ENCODE data around the gene SPN.
A peak's percentile ranks its signal among the peaks of the same experiment; 100 is the strongest.
"Not testable (repeated sequence)": the region's sequence is repeated elsewhere in the genome, so short reads cannot be mapped to it uniquely, and the experiment has no call there.

Gene SPN

DNA sequence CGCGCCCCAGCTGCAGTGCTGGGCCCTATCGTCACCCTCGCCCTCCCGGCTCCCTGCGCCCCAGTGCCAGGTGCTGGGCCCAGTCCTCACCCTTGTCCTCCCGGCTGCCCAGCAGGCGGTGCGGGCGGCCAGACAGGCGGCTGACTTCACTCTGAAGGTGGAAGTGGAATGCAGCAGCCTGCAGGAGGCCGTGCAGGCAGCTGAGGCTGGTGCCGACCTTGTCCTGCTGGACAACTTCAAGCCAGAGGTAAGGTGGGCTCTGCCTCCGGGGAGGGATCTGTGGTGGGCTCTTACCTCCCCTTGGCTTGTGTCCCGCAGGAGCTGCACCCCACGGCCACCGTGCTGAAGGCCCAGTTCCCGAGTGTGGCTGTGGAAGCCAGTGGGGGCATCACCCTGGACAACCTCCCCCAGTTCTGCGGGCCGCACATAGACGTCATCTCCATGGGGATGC, 33.9 kb downstream of the SPN start:
- no peak overlapping the region for H3K4me3 Mint-ChIP-seq
- no peak overlapping the region for H3K27ac Mint-ChIP-seq
- peaks cover 19% of the 10 kb centered on the region for H3K9me3 Mint-ChIP-seq
- intact Hi-C loops (cut with micrococcal nuclease), result no loop called here
- H3K4me1 Mint-ChIP-seq (ENCODE audit: low read depth), result peaks cover 37% of the 10 kb centered on the region
- peaks cover 20% of the 10 kb centered on the region for H3K27me3 Mint-ChIP-seq
- H3K36me3 Mint-ChIP-seq (ENCODE audit: low read depth), result peaks cover 66% of the 10 kb centered on the region

DNA sequence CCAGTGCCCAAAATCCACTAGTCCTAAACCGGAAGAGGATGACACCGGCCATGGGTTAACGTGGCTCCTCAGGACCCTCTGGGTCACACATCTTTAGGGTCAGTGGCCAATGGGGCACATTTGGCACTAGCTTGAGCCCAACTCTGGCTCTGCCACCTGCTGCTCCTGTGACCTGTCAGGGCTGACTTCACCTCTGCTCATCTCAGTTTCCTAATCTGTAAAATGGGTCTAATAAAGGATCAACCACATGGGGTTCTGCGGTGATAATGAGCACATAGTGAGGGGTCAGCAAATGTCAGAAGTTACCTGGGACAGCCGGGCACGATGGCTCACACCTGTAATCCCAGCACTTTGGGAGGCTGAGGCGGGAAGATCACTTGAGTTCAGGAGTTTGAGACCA, 34.3 kb downstream of the SPN start:
- Mint-ChIP-seq H3K4me3 (no peak overlapping the region), H3K9me3 (peaks cover 19% of the 10 kb centered on the region), H3K4me1 (ENCODE audit: low read depth) (peaks cover 41% of the 10 kb centered on the region), H3K36me3 (ENCODE audit: low read depth) (peaks cover 64% of the 10 kb centered on the region), H3K27me3 (peaks cover 24% of the 10 kb centered on the region), H3K27ac (no peak overlapping the region)
- intact Hi-C loops (cut with micrococcal nuclease), result no loop called here

DNA sequence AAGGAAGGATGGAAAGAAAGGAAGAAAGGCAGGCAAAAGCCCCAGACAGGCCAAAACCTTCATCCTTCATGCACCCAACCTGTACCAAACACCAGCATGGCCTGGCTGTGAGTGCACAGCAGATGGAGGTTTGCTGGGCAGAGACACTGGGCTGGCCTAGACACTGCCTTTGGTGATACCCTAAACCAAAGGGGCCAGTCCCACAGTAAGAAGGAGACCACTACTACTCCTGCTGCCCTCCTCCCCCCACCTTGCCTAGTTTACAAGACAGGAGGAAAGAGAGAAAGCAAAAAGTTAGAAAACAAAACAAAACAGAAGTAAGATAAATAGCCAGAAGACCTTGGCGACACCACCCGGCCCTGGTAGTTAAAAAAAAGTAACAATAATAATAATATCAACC, 35.0 kb downstream of the SPN start:
- H3K27me3 Mint-ChIP-seq, result peaks cover 30% of the 10 kb centered on the region
- H3K36me3 Mint-ChIP-seq (ENCODE audit: low read depth), result peaks cover 58% of the 10 kb centered on the region
- peaks cover 43% of the 10 kb centered on the region for H3K4me1 Mint-ChIP-seq (ENCODE audit: low read depth)
- no peak overlapping the region for H3K27ac Mint-ChIP-seq
- H3K9me3 Mint-ChIP-seq, result peaks cover 19% of the 10 kb centered on the region
- H3K4me3 Mint-ChIP-seq, result no peak overlapping the region
- intact Hi-C loops (cut with micrococcal nuclease), result no loop called here

DNA sequence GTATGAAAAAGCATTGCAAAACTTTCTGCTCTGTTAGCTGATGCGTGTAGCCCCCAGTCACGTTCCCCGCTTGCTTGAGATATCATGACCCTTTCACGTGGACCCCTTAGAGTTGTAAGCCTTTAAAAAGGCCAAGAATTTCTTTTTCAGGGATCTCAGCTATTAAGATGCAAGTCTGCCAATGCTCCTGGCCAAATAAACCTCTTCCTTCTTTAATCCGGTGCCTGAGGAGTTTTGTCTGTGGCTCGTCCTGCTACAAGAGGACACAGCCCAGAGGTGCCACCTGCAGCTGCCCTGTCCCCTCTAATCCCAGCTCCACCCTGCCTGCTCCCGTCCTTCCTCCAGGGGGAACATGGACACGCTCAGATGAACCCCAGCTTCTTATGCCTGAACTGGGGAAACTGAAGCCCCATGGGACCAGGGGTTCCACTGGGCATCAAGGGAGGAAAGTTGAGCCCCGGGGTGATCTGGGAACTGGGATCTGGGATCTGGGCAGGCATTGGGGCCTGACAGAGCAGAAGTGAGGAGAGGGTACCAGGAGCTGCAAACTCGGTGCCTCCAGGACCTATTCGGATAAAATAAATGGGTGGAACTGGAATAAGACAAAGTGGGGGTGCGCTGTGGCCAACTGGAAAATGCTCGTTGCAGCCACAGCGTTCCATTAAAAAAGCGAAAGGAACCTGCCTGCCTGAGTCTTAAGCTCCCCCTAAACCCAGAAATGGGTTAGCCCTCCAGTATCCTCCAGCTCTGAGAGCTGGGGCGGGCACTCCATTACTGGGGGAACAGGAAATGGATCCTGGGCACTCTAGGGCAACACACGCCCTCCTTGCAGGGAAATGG, 35.7 kb downstream of the SPN start:
- peaks cover 19% of the 10 kb centered on the region for H3K9me3 Mint-ChIP-seq
- peaks cover 31% of the 10 kb centered on the region for H3K27me3 Mint-ChIP-seq
- H3K27ac Mint-ChIP-seq, result peak overlapping the region; percentile 18
- intact Hi-C loops (cut with micrococcal nuclease), result no loop called here
- H3K4me3 Mint-ChIP-seq, result no peak overlapping the region
- peaks cover 52% of the 10 kb centered on the region for H3K36me3 Mint-ChIP-seq (ENCODE audit: low read depth)
- H3K4me1 Mint-ChIP-seq (ENCODE audit: low read depth), result peaks cover 43% of the 10 kb centered on the region

DNA sequence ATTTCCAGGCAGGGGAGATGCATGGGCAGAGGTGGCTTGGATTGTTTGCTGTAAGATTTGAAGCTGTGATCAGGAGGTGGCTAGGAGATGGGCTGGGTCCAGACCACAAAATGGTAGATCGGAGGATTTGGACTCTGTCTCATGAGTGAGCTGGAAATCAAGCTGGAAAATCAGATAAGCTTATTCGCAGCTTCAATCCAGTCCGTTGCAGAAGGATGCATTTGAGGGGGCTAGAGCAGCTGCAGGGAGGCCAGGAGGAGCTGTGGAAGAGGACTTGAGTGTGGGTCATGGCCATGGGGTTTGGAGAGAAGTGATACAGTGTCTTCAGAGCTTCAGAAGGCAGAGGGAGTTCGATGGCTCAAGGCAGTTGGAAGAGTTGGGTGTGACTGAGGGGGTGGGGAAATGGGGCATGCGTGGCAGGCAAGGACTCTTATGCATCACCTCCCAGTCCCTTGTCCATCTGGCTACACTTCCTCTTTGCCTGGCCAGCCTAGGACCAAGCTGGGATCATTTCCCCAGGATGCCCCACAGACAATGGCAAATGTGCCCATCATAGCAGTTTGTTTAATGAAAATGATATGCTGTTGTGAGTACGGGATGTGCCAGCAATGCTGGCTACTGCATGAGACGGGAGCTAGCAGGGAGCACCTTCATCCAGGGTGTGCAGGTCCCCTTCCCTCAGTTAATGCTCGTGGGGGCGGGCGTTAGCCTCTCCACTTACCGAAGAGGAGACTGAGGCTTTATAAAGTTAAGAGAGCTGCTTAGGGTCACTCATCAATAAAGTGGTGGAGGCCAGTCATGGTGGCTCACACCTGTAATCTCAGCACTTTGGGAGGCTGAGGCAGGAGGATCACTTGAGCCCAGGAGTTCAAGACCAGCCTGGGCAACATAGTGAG, 36.5 kb downstream of the SPN start:
- Mint-ChIP-seq H3K36me3 (ENCODE audit: low read depth) (peaks cover 43% of the 10 kb centered on the region), H3K4me3 (no peak overlapping the region), H3K4me1 (ENCODE audit: low read depth) (peaks cover 43% of the 10 kb centered on the region), H3K9me3 (peaks cover 19% of the 10 kb centered on the region), H3K27me3 (peaks cover 31% of the 10 kb centered on the region), H3K27ac (peak overlapping the region; percentile 18)
- intact Hi-C loops (cut with micrococcal nuclease), result loop anchor here (10.0 kb wide), 1 partner anchor 45 kb away; no protein-coding TSS in a partner anchor

DNA sequence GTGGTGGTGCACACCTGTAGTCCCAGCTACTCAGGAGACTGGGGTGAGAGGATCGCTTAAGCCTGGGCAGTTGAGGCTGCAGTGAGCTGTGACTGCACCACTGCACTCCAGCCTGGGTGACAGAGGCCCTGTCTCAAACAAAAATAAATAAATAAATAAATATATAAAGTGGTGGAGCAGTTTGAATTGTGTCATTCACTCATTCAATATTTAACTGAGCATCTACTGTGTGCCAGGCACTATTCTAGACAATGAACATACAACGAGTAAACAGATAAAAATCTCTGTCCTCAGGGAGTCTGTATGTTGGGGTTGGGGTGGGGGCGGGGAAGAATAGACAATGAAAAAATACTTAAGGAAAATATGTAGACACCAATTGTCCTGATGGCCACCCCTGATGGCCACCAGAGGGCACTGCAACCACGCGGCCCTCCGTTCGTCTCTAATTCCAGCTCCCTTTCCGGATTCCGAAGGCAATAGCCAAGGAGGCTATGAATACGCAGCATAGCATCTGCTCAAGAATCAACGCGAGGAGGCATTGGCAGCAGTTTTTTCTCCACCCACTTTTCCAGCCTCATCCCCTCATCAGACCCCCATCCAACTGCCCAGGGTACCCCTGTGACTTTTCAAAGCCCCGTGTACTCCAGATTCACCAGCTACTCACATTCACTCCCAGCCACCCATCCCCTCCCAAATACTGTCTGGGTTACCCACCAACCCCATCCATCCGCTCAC, 37.4 kb downstream of the SPN start:
- intact Hi-C loops (cut with micrococcal nuclease), result loop anchor here (10.0 kb wide), 1 partner anchor 46 kb away; no protein-coding TSS in a partner anchor
- Mint-ChIP-seq H3K4me1 (ENCODE audit: low read depth) (peaks cover 43% of the 10 kb centered on the region), H3K27me3 (peaks cover 31% of the 10 kb centered on the region), H3K9me3 (peaks cover 19% of the 10 kb centered on the region), H3K36me3 (ENCODE audit: low read depth) (peaks cover 35% of the 10 kb centered on the region), H3K27ac (no peak overlapping the region), H3K4me3 (no peak overlapping the region)

DNA sequence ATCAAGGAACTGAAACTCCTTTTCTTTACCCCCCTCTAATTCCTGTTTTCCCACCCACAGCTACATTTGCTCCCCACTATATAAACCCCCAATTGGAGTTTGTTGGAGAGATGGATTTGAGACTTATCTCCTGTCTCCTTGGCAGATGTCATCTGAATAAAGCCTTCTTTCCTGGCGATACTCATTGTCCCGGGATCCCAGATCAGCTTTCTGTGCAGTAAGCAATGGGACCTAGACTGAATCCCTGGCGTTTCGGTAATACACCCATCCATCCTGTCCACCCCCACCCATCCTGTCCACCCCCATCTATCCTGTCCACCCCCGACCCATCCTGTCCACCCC, 38.1 kb downstream of the SPN start:
- peaks cover 19% of the 10 kb centered on the region for H3K9me3 Mint-ChIP-seq
- peaks cover 27% of the 10 kb centered on the region for H3K36me3 Mint-ChIP-seq (ENCODE audit: low read depth)
- H3K27me3 Mint-ChIP-seq, result peaks cover 31% of the 10 kb centered on the region
- H3K4me3 Mint-ChIP-seq, result no peak overlapping the region
- peaks cover 43% of the 10 kb centered on the region for H3K4me1 Mint-ChIP-seq (ENCODE audit: low read depth)
- intact Hi-C loops (cut with micrococcal nuclease), result loop anchor here (10.0 kb wide), 1 partner anchor 46 kb away; no protein-coding TSS in a partner anchor
- H3K27ac Mint-ChIP-seq, result no peak overlapping the region

DNA sequence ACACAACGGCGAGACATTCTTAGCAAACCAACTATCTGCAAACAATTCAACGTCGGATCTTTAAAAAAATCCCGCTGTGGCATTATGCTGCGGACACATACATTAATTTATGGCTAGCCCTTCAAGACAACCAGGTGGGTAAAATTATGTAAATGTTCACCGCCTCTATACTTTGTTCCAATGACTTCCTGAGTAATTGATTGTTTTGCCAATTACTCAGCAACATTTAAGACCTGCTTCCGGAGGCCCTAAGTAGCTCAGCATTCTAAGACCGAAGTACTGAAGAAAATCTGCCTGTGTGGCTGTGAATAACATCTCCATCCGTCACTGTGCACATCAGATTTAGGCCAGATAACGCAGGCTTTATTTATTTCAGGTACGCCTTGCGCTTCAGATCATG, 39.2 kb downstream of the SPN start:
- H3K4me3 Mint-ChIP-seq, result no peak overlapping the region
- no peak overlapping the region for H3K27ac Mint-ChIP-seq
- peaks cover 31% of the 10 kb centered on the region for H3K27me3 Mint-ChIP-seq
- H3K4me1 Mint-ChIP-seq (ENCODE audit: low read depth), result peaks cover 43% of the 10 kb centered on the region
- intact Hi-C loops (cut with micrococcal nuclease), result loop anchor here (10.0 kb wide), 1 partner anchor 47 kb away; no protein-coding TSS in a partner anchor
- H3K36me3 Mint-ChIP-seq (ENCODE audit: low read depth), result peaks cover 16% of the 10 kb centered on the region
- peaks cover 19% of the 10 kb centered on the region for H3K9me3 Mint-ChIP-seq

DNA sequence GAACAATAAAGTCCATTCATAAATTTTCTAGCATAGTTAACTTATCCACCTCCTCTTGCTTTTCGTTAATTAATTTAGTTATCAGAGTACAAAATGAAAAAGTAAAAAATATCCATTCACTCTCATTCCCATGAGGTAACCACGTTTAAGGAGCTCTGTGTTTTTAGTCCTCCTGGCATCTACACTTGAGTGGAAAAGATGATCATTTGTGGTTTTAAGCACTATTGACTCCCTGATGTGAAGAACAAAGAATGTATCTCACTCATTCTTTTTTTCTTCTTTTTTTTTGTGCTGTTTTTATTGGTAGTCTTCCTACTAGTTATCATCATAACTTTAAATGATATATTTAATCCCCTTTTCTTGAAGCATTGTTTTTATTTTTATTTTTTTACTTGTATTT, 42.0 kb downstream of the SPN start:
- H3K9me3 Mint-ChIP-seq, result peaks cover 9% of the 10 kb centered on the region
- intact Hi-C loops (cut with micrococcal nuclease), result loop anchor here (10.0 kb wide), 1 partner anchor 50 kb away; no protein-coding TSS in a partner anchor
- H3K36me3 Mint-ChIP-seq (ENCODE audit: low read depth), result no peaks in the 10 kb centered on the region
- no peak overlapping the region for H3K4me3 Mint-ChIP-seq
- peaks cover 35% of the 10 kb centered on the region for H3K27me3 Mint-ChIP-seq
- H3K27ac Mint-ChIP-seq, result no peak overlapping the region
- H3K4me1 Mint-ChIP-seq (ENCODE audit: low read depth), result peaks cover 27% of the 10 kb centered on the region

DNA sequence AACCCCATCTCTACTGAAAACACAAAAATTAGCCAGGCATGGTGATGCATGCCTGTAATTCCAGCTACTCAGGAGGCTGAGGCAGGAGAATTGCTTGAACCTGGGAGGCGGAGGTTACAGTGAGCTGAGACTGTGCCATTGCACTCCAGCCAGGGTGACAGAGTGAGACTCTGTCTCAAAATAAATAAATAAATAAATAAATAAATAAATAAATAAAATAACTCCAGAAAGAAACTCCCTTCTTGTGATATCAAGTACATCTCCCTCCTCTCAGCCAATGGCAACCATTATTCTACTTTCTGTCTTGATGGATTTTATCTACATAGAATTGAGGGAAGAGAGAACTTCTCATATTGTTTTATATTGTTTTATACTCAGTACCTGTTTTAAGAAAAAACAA, 44.1 kb downstream of the SPN start:
- intact Hi-C loops (cut with micrococcal nuclease), result loop anchor here (10.0 kb wide), 1 partner anchor 52 kb away; no protein-coding TSS in a partner anchor
- not testable (repeated sequence) for H3K27ac Mint-ChIP-seq; H3K36me3 Mint-ChIP-seq (ENCODE audit: low read depth)

DNA sequence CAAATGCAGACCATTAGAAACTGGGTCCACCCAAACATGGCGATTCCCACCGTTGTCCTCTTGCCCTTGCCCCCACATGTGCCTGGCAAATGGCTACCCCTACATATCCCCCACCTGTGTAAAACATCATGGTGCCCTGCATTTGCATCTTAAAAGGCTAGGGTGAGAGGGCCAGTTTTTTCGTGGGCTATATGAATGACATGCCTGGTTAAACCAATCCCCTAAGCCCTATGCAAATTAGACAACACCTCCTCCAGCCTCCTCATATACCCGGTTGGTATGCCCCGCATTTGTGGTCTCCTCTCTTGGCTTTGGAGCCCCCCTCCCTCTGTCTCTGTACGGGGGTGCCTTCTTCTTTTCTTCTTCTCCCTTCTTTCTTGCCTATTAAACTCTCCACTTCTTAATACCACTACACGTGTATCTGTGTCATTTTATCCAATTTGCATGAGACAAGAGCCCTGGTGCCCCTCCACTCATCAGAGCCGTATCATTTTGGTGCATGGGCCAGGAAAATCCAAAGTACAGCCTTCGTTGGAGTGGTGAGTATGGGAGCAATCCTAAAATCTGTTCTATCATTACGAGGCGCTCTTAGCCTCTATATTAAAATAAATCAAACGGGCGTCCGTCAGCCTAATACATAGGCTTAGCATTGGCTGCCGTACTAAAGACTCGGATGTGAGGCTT, 46.0 kb downstream of the SPN start:
- H3K9me3 Mint-ChIP-seq, result no peaks in the 10 kb centered on the region
- intact Hi-C loops (cut with micrococcal nuclease), result loop anchor here (10.0 kb wide), 1 partner anchor 54 kb away; no protein-coding TSS in a partner anchor
- no peak overlapping the region for H3K27ac Mint-ChIP-seq
- H3K4me1 Mint-ChIP-seq (ENCODE audit: low read depth), result peaks cover 30% of the 10 kb centered on the region
- no peaks in the 10 kb centered on the region for H3K36me3 Mint-ChIP-seq (ENCODE audit: low read depth)
- H3K4me3 Mint-ChIP-seq, result no peak overlapping the region
- peaks cover 11% of the 10 kb centered on the region for H3K27me3 Mint-ChIP-seq

More for the DNA sequence above, 44.1 kb downstream of the SPN start:
- not testable (repeated sequence) for H3K4me3 Mint-ChIP-seq, H3K9me3 Mint-ChIP-seq
- H3K4me1 Mint-ChIP-seq (ENCODE audit: low read depth), result peaks cover 30% of the 10 kb centered on the region
- peaks cover 20% of the 10 kb centered on the region for H3K27me3 Mint-ChIP-seq

DNA sequence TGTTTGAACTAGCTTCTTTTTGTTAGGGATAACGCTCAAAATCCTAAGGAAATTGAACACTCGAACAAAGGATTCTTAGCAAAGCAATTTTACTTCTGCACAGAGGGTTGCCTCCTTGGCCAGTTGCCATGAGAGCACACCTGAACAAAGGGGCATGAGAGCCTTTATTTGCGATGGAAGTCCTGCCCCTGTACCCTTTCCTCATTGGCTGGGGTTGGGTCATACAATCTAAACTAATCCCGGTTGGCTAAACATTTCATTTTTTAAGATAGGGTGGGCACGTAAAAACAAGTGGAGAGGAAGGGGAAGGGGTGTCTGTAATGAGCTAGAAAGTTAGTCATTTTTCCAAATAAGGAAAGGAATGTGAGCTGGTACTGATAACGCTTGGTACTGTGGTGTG, 46.6 kb downstream of the SPN start:
- peaks cover 30% of the 10 kb centered on the region for H3K4me1 Mint-ChIP-seq (ENCODE audit: low read depth)
- H3K9me3 Mint-ChIP-seq; H3K4me3 Mint-ChIP-seq; H3K36me3 Mint-ChIP-seq (ENCODE audit: low read depth); H3K27ac Mint-ChIP-seq: not testable (repeated sequence)
- H3K27me3 Mint-ChIP-seq, result peaks cover 11% of the 10 kb centered on the region
- intact Hi-C loops (cut with micrococcal nuclease), result loop anchor here (10.0 kb wide), 1 partner anchor 55 kb away; no protein-coding TSS in a partner anchor
